Testis (tissue), 2 donors: ENCODE data around the gene PRR5.

ENCODE experiments used
- CTCF ChIP-seq, 3 experiments: fragments of 450-650 bp in 2 of 3; fragments of 200-600 bp in 1 of 3; sonication (generic) in 1 of 3; IDR thresholded peaks; one replicate each; pipeline ENCODE4 v1.5.1; 2016 to 2019; ENCODE audit warnings: antibody characterized with exemption in 3 of 3, mild to moderate bottlenecking in 2 of 3, moderate library complexity in 1 of 3
- POLR2A ChIP-seq: fragments of 450-650 bp; IDR thresholded peaks from one replicate; pipeline ENCODE4 v1.6.1; 2017; ENCODE audit warnings: antibody characterized with exemption, mild to moderate bottlenecking, moderate library complexity

GRCh38 chr22:44743247-44743646, 41.2 kb downstream of the PRR5 start:
- TF ChIP-seq POLR2A (no peak), CTCF (IDR thresholded peaks at IDR 0.05) (no peak)
